Tibial nerve (tissue), 4 donors: ENCODE results near the gene SLC35F6. TPM values are rescaled to one million over a fixed set of nuclear protein-coding genes. Genes with fewer than 3 reads are reported as not detected.

Experiments used
- DNase-seq, 2 donors: peaks; one replicate each; pipeline ENCODE4 v3.0.0-alpha.2; 2019; ENCODE audit warnings: low spot score in 2 of 2
- H3K27ac ChIP-seq, 4 donors: fragments of 200-600 bp; sonication (generic) in 3 of 4; one replicate each; pipeline ENCODE4 v1.5.1; 2017 to 2019; ENCODE audit warnings: mild to moderate bottlenecking in 1 of 4
- H3K27me3 ChIP-seq, 2 donors: fragments of 200-600 bp; sonication (generic) in 1 of 2; one replicate each; pipeline versions ENCODE4 v1.5.1 to v1.6.0; 2017 to 2019
- H3K36me3 ChIP-seq, 3 donors: fragments of 200-600 bp; sonication (generic); one replicate each; pipeline ENCODE4 v1.5.1; 2018 to 2019
- H3K4me1 ChIP-seq, 4 donors: fragments of 200-600 bp; sonication (generic) in 3 of 4; one replicate each; pipeline ENCODE4 v1.5.1; 2017 to 2019
- H3K4me3 ChIP-seq, 4 donors: fragments of 200-600 bp; sonication (generic) in 3 of 4; one replicate each; pipeline ENCODE4 v1.5.1; 2017 to 2019; ENCODE audit warnings: mild to moderate bottlenecking in 1 of 4, moderate library complexity in 1 of 4
- H3K9me3 ChIP-seq, 4 donors: fragments of 200-600 bp; sonication (generic) in 3 of 4; one replicate each; pipeline ENCODE4 v1.5.1; 2017 to 2019
- CTCF ChIP-seq, 5 experiments: fragments of 200-600 bp in 3 of 5; fragments of 450-650 bp in 2 of 5; sonication (generic) in 3 of 5; IDR thresholded peaks; one replicate each; pipeline ENCODE4 v1.5.1; 2016 to 2019; ENCODE audit warnings: antibody characterized with exemption in 5 of 5, mild to moderate bottlenecking in 3 of 5, moderate library complexity in 2 of 5
- EP300 ChIP-seq, 2 donors: sonication (generic); formaldehyde crosslinking; IDR thresholded peaks; one replicate each; pipeline ENCODE4 v1.6.1; 2017; ENCODE audit warnings: antibody characterized with exemption in 2 of 2, mild to moderate bottlenecking in 1 of 2
- POLR2A ChIP-seq, 2 donors: fragments of 450-650 bp; IDR thresholded peaks; one replicate each; pipeline ENCODE4 v1.6.1; 2017; ENCODE audit warnings: antibody characterized with exemption in 2 of 2, mild to moderate bottlenecking in 2 of 2, moderate library complexity in 2 of 2
- WGBS, 2 donors: methylation state at CpG; one replicate each; pipeline ENCODE4 v1.1.5; 2018; 5-methylcytosine and 5-hydroxymethylcytosine counted together
- total RNA-seq, 4 donors: library from RNA; depleted of rRNA; stranded (reverse); fragments of >200 nt; gene quantifications; one replicate each; pipeline ENCODE4 v1.1.0, GENCODE V29; 2016

SLC35F6 gene
- total RNA-seq, 4 donors from 2014 or later, result 30.1 to 51.6 (median 43.3) TPM

GRCh38 chr2:26778098-26778497 lies 14.0 kb downstream of the SLC35F6 start:
- Histone ChIP-seq H3K36me3 (peaks cover 3 to 83% (median 26%) of the 10 kb centered on the region in 3 donors), H3K4me1 (peaks cover 0 to 19% (median 5%) of the 10 kb centered on the region in 4 donors), H3K9me3 (no peaks in the 10 kb centered on the region), H3K4me3 (no peak overlapping the region), H3K27me3 (no peaks in the 10 kb centered on the region), H3K27ac (no peak overlapping the region)
- TF ChIP-seq POLR2A (IDR thresholded peaks at IDR 0.05), result no peak
- TF ChIP-seq CTCF (IDR thresholded peaks at IDR 0.05), result no peak
- TF ChIP-seq EP300 (IDR thresholded peaks at IDR 0.05), result no peak
- 94 to 99% methylated on average over 10 to 12 of the region's 18 CpGs for WGBS, 2 donors
- no peak for DNase-seq

GRCh38 chr2:26778507-26778906 lies 14.4 kb downstream of the SLC35F6 start:
- no peak overlapping the region for H3K4me3 ChIP-seq
- no peak overlapping the region for H3K27ac ChIP-seq
- no peaks in the 10 kb centered on the region for H3K27me3 ChIP-seq
- no peaks in the 10 kb centered on the region for H3K9me3 ChIP-seq
- DNase-seq, result no peak
- H3K36me3 ChIP-seq, result peaks cover 3 to 83% (median 26%) of the 10 kb centered on the region in 3 donors
- WGBS, 2 donors, result 78 to 89% methylated on average over 1 to 3 of the region's 3 CpGs
- peaks cover 0 to 15% (median 2%) of the 10 kb centered on the region in 4 donors for H3K4me1 ChIP-seq
- no peak for TF ChIP-seq EP300 (IDR thresholded peaks at IDR 0.05)
- TF ChIP-seq CTCF (IDR thresholded peaks at IDR 0.05), result no peak
- TF ChIP-seq POLR2A (IDR thresholded peaks at IDR 0.05), result no peak

- H3K36me3 ChIP-seq, result peaks cover 3 to 67% (median 26%) of the 10 kb centered on the region in 3 donors
- H3K4me3 ChIP-seq, result no peak overlapping the region
- peaks cover 0 to 11% (median 0%) of the 10 kb centered on the region in 4 donors for H3K4me1 ChIP-seq
- 82 to 83% methylated on average over 4 of the region's 4 CpGs for WGBS, 2 donors
- no peak for DNase-seq
- TF ChIP-seq CTCF (IDR thresholded peaks at IDR 0.05), result no peak
- no peak for TF ChIP-seq EP300 (IDR thresholded peaks at IDR 0.05)
- TF ChIP-seq POLR2A (IDR thresholded peaks at IDR 0.05), result no peak
- no peak overlapping the region for H3K27ac ChIP-seq
- H3K27me3 ChIP-seq, result no peaks in the 10 kb centered on the region
- no peaks in the 10 kb centered on the region for H3K9me3 ChIP-seq
These were observed 16.2 kb downstream of the SLC35F6 start for GRCh38 chr2:26780203-26780760.

- Histone ChIP-seq H3K27ac (no peak overlapping the region), H3K4me3 (no peak overlapping the region), H3K27me3 (peaks cover 0 to 4% of the 10 kb centered on the region in 2 donors), H3K9me3 (no peaks in the 10 kb centered on the region), H3K4me1 (peaks cover 0 to 23% (median 7%) of the 10 kb centered on the region in 4 donors), H3K36me3 (peaks cover 0 to 39% (median 13%) of the 10 kb centered on the region in 3 donors)
- 87 to 92% methylated on average over 12 of the region's 12 CpGs for WGBS, 2 donors
- TF ChIP-seq POLR2A (IDR thresholded peaks at IDR 0.05) (no peak), CTCF (IDR thresholded peaks at IDR 0.05) (no peak)
- no peak for DNase-seq
These were observed 19.0 kb downstream of the SLC35F6 start for GRCh38 chr2:26782876-26783704.
